Gastrocnemius medialis (tissue), 4 donors: ENCODE data around the gene UTP14C.

Source experiments
- CTCF ChIP-seq, 5 experiments: fragments of 450-650 bp in 3 of 5; fragments of 200-600 bp in 2 of 5; sonication (generic) in 2 of 5; IDR thresholded peaks in 4 of 5; conservative IDR thresholded peaks in 1 of 5; 1 replicate in 4 of 5; 2 replicates in 1 of 5; pipeline ENCODE4 v1.5.1; 2016 to 2019; ENCODE audit warnings: antibody characterized with exemption in 5 of 5, mild to moderate bottlenecking in 3 of 5, moderate library complexity in 3 of 5
- POLR2A ChIP-seq, 2 donors: fragments of 450-650 bp; IDR thresholded peaks; one replicate each; pipeline ENCODE4 v1.6.1; 2017; ENCODE audit warnings: antibody characterized with exemption in 2 of 2, mild to moderate bottlenecking in 2 of 2, moderate library complexity in 2 of 2

- TF ChIP-seq POLR2A (IDR thresholded peaks at IDR 0.05), result no peak
- TF ChIP-seq CTCF (IDR thresholded peaks at IDR 0.05 in 4 of 5, conservative IDR thresholded peaks at IDR 0.05 in 1 of 5), result no peak
Observed at GRCh38 chr13:52025475-52026245, 1.2 kb downstream of the UTP14C start.
